Measurements from ENCODE around the gene SUGP1.

Gene SUGP1

GRCh38 chr19:19279062-19279612, 41.2 kb downstream of the SUGP1 start:
- no peak for DNase-seq (ENCODE audit: low spot score)
- TF ChIP-seq CTCF (IDR thresholded peaks at IDR 0.05; ENCODE audit: extremely low read depth, missing control alignments) = no peak

DNA sequence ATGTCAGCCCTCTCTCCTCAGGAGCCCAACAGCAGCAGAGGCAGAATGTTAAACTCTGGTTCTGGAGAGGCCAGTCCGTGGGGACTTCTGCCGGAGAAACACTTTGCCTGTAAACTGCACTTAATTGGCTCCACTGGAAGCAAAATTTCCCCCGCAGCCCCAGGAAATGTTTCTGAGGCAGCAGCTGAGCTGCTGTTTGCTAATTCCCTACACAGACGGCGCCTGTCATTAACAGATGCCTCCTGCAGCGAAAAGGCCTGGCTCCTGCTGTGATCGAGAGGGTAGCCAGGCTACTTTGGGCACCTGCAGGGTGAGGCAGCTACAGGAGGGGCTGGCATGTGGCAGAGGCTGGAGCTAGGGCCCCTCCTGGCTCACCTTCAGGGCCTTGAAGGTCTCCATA, 42.0 kb downstream of the SUGP1 start:
- no peak for TF ChIP-seq CTCF (IDR thresholded peaks at IDR 0.05; ENCODE audit: extremely low read depth, missing control alignments)
- DNase-seq (ENCODE audit: low spot score) = no peak

DNA sequence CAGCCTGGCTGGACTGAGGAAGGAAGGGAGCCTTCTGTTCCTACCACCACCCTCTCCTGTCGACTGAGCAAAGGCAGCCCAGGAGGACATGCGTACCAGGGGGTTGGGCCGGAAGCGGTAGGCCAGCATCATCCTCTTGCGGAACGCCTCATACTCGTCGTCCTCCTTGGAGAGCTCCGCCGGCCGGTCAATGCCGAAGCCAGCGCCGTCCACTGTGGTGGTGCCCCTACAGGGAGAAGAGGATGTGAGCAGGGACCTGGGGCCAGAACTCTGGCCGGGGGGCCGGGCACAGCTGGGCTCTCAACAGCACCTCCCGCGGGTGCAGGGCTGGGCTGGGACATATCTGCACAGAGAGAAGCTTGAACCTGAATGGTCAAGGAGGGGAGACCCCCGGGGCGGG, 43.5 kb downstream of the SUGP1 start:
- DNase-seq (ENCODE audit: low spot score) = no peak
- TF ChIP-seq CTCF (IDR thresholded peaks at IDR 0.05; ENCODE audit: extremely low read depth, missing control alignments) = no peak

DNA sequence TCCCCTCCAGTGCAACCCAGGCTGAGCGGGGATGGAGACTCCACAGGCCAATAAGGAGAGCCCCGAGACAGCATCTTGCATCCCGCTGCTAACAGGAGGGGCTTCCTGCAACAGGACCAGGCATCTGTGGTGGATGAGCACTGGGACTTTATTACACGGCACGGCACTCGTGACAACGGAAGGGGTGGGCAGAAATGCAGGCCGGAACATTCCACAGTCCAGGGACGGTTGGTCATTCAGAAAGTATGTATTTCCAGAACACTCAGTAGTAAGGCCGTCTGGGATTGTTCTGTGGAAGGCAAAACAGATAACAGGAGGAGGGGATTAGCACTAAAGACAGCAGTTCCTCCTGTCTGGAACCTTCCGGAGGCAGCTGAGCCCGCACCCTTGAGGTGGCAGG, 43.9 kb downstream of the SUGP1 start:
- TF ChIP-seq CTCF (IDR thresholded peaks at IDR 0.05; ENCODE audit: extremely low read depth, missing control alignments) = no peak
- DNase-seq (ENCODE audit: low spot score) = no peak

- peak; percentile 20 for DNase-seq (ENCODE audit: low spot score)
- no peak for TF ChIP-seq CTCF (IDR thresholded peaks at IDR 0.05; ENCODE audit: extremely low read depth, missing control alignments)
These were observed 45.4 kb downstream of the SUGP1 start for GRCh38 chr19:19274716-19275565.

- DNase-seq (ENCODE audit: low spot score) = peak; percentile 17
- no peak for TF ChIP-seq CTCF (IDR thresholded peaks at IDR 0.05; ENCODE audit: extremely low read depth, missing control alignments)
These were observed 46.2 kb downstream of the SUGP1 start for GRCh38 chr19:19274146-19274545.

GRCh38 chr19:19271828-19272599, 48.3 kb downstream of the SUGP1 start:
- TF ChIP-seq CTCF (IDR thresholded peaks at IDR 0.05; ENCODE audit: extremely low read depth, missing control alignments) = no peak
- peak; percentile 27 for DNase-seq (ENCODE audit: low spot score)
